Esophagus (tissue), 2 donors: Measurements from ENCODE around the gene CFAP251. TPM values are rescaled to one million over a fixed set of nuclear protein-coding genes. Genes with fewer than 3 reads are reported as not detected.
"Not testable (repeated sequence)": the region's sequence is repeated elsewhere in the genome, so short reads cannot be mapped to it uniquely, and the experiment has no call there.

Experiments
- H3K27ac ChIP-seq, 2 donors: one replicate each; pipeline ENCODE4 v1.5.1; 2013; ENCODE audit warnings: low read depth in 2 of 2, mild to moderate bottlenecking in 2 of 2, inconsistent platforms in 1 of 2, low read length in 1 of 2, moderate library complexity in 1 of 2
- H3K27me3 ChIP-seq, 2 donors: one replicate each; pipeline ENCODE4 v1.6.1; 2013; ENCODE audit warnings: low read length in 2 of 2, control low read depth in 1 of 2, mild to moderate bottlenecking in 1 of 2; ENCODE audit not compliant: insufficient read depth in 2 of 2, control insufficient read depth in 1 of 2
- H3K36me3 ChIP-seq, 2 donors: one replicate each; pipeline ENCODE4 v1.6.1; 2013; ENCODE audit warnings: low read length in 1 of 2; ENCODE audit not compliant: control insufficient read depth in 2 of 2, insufficient read depth in 2 of 2
- H3K4me1 ChIP-seq, 2 donors: one replicate each; pipeline ENCODE4 v1.6.1; 2013; ENCODE audit warnings: low read length in 1 of 2; ENCODE audit not compliant: control insufficient read depth in 2 of 2, insufficient read depth in 2 of 2
- H3K4me3 ChIP-seq, 2 donors: one replicate each; pipeline ENCODE4 v1.5.1; 2013; ENCODE audit warnings: low read length in 2 of 2, mild to moderate bottlenecking in 2 of 2, low read depth in 1 of 2, moderate library complexity in 1 of 2
- H3K9me3 ChIP-seq, 2 donors: one replicate each; pipeline ENCODE4 v1.6.1; 2013; ENCODE audit warnings: mild to moderate bottlenecking in 2 of 2, low read depth in 1 of 2, low read length in 1 of 2, moderate library complexity in 1 of 2; ENCODE audit not compliant: control insufficient read depth in 2 of 2, insufficient read depth in 1 of 2
- WGBS, 2 donors: extraction: QIAGEN DNeasy Blood & Tissue Kit; methylation state at CpG; one replicate each; pipeline ENCODE4 v1.1.7; 2013; 5-methylcytosine and 5-hydroxymethylcytosine counted together
- polyA plus RNA-seq, 2 donors: library from polyadenylated mRNA; stranded (reverse); fragments of 200-250 nt; gene quantifications; one replicate each; pipeline ENCODE4 v1.2.3, GENCODE V29; 2013
- donor health status: healthy with polysubstance abuse.
- donor health status: Bipolar disorder and iron deficiency.

CFAP251 gene
- under 1 TPM; 0.33 to 0.42 TPM for polyA plus RNA-seq

GRCh38 chr12:121917950-121918678 lies at the start of gene CFAP251:
CFAP251 (plus strand) TSS chr12:121918592; CDS start chr12:121921306, 2,714 bp downstream.
- H3K4me1 ChIP-seq: peaks cover 2 to 4% of the 10 kb centered on the region in 2 donors
- H3K27me3 ChIP-seq: no peaks in the 10 kb centered on the region
- peak within 1 kb of the TSS in 1 of 2 donors; percentile 70 for H3K27ac ChIP-seq
- peaks cover 0 to 6% of the 10 kb centered on the region in 2 donors for H3K36me3 ChIP-seq
- WGBS, 2 donors: 22 to 30% methylated on average over 35 to 41 of the region's 41 CpGs
- peak within 1 kb of the TSS; percentile 1 to 34 for H3K4me3 ChIP-seq
- H3K9me3 ChIP-seq: no peaks in the 10 kb centered on the region

GRCh38 chr12:121869229-121869628 lies 49.2 kb upstream of the CFAP251 start:
- not testable (repeated sequence) for H3K27me3 ChIP-seq, H3K9me3 ChIP-seq, H3K27ac ChIP-seq, H3K4me3 ChIP-seq, H3K4me1 ChIP-seq, H3K36me3 ChIP-seq
- WGBS, 2 donors: 89 to 93% methylated on average over 8 of the region's 8 CpGs

- H3K4me3 ChIP-seq: no peak overlapping the region
- H3K9me3 ChIP-seq: no peaks in the 10 kb centered on the region
- 71 to 81% methylated on average over 3 of the region's 3 CpGs for WGBS, 2 donors
- no peaks in the 10 kb centered on the region for H3K27me3 ChIP-seq
- H3K27ac ChIP-seq: no peak overlapping the region
- H3K36me3 ChIP-seq: no peaks in the 10 kb centered on the region
- no peaks in the 10 kb centered on the region for H3K4me1 ChIP-seq
These were observed 46.9 kb upstream of the CFAP251 start for GRCh38 chr12:121871467-121871866.

GRCh38 chr12:121872546-121873215 lies 45.7 kb upstream of the CFAP251 start:
- H3K9me3 ChIP-seq: no peaks in the 10 kb centered on the region
- H3K4me3 ChIP-seq: no peak overlapping the region
- no peaks in the 10 kb centered on the region for H3K27me3 ChIP-seq
- H3K4me1 ChIP-seq: no peaks in the 10 kb centered on the region
- WGBS, 2 donors: 55 to 62% methylated on average over 5 of the region's 5 CpGs
- peak overlapping the region in 1 of 2 donors; percentile 18 for H3K27ac ChIP-seq
- no peaks in the 10 kb centered on the region for H3K36me3 ChIP-seq

GRCh38 chr12:121873216-121873569 lies 45.2 kb upstream of the CFAP251 start:
- Histone ChIP-seq H3K9me3 (no peaks in the 10 kb centered on the region), H3K36me3 (no peaks in the 10 kb centered on the region), H3K4me1 (no peaks in the 10 kb centered on the region), H3K27ac (no peak overlapping the region), H3K4me3 (no peak overlapping the region), H3K27me3 (no peaks in the 10 kb centered on the region)
- 83 to 88% methylated on average over 6 of the region's 6 CpGs for WGBS, 2 donors

- Histone ChIP-seq H3K4me1 (no peaks in the 10 kb centered on the region), H3K4me3 (no peak overlapping the region), H3K9me3 (no peaks in the 10 kb centered on the region), H3K27me3 (no peaks in the 10 kb centered on the region), H3K27ac (no peak overlapping the region), H3K36me3 (no peaks in the 10 kb centered on the region)
- 90 to 94% methylated on average over 6 of the region's 6 CpGs for WGBS, 2 donors
These were observed 44.3 kb upstream of the CFAP251 start for GRCh38 chr12:121874071-121874470.

- no peaks in the 10 kb centered on the region for H3K36me3 ChIP-seq
- WGBS, 2 donors: 89 to 93% methylated on average over 6 of the region's 6 CpGs
- H3K9me3 ChIP-seq: no peaks in the 10 kb centered on the region
- H3K27me3 ChIP-seq: no peaks in the 10 kb centered on the region
- H3K4me1 ChIP-seq: no peaks in the 10 kb centered on the region
- H3K27ac ChIP-seq: no peak overlapping the region
- no peak overlapping the region for H3K4me3 ChIP-seq
These were observed 42.8 kb upstream of the CFAP251 start for GRCh38 chr12:121875582-121875981.

GRCh38 chr12:121876080-121876447 lies 42.3 kb upstream of the CFAP251 start:
- not testable (repeated sequence) for H3K9me3 ChIP-seq, H3K4me1 ChIP-seq, H3K36me3 ChIP-seq, H3K27me3 ChIP-seq, H3K27ac ChIP-seq, H3K4me3 ChIP-seq
- 90 to 93% methylated on average over 8 of the region's 8 CpGs for WGBS, 2 donors

- H3K27ac ChIP-seq: no peak overlapping the region
- no peaks in the 10 kb centered on the region for H3K27me3 ChIP-seq
- 58 to 61% methylated on average over 4 of the region's 4 CpGs for WGBS, 2 donors
- H3K4me1 ChIP-seq: no peaks in the 10 kb centered on the region
- no peak overlapping the region for H3K4me3 ChIP-seq
- no peaks in the 10 kb centered on the region for H3K36me3 ChIP-seq
- H3K9me3 ChIP-seq: no peaks in the 10 kb centered on the region
These were observed 35.1 kb upstream of the CFAP251 start for GRCh38 chr12:121883315-121883660.

GRCh38 chr12:121885129-121885528 lies 33.3 kb upstream of the CFAP251 start:
- 83 to 84% methylated on average over 11 of the region's 11 CpGs for WGBS, 2 donors
- H3K36me3 ChIP-seq, H3K9me3 ChIP-seq, H3K4me3 ChIP-seq, H3K4me1 ChIP-seq, H3K27me3 ChIP-seq, H3K27ac ChIP-seq: not testable (repeated sequence)
